ENCODE data around the gene LDLRAD3.

The LDLRAD3 gene

DNA sequence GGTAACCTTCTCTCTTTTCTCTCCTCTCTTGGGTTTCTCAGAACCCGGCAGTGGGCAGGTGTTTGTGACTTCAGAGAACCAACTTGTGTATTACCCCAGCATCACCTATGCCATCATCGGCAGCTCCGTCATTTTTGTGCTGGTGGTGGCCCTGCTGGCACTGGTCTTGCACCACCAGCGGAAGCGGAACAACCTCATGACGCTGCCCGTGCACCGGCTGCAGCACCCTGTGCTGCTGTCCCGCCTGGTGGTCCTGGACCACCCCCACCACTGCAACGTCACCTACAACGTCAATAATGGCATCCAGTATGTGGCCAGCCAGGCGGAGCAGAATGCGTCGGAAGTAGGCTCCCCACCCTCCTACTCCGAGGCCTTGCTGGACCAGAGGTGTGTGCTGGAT is 283.2 kb downstream of the LDLRAD3 start:
- ChIA-PET CTCF (no interaction called here), POLR2A (no interaction called here)
- TF ChIP-seq TARDBP (IDR thresholded peaks at IDR 0.05) (no peak), BHLHE40 (IDR thresholded peaks at IDR 0.05; ENCODE audit: borderline replicate concordance) (no peak), FOXA1 (IDR thresholded peaks at IDR 0.05) (no peak), CTBP1 (IDR thresholded peaks at IDR 0.05; ENCODE audit: borderline replicate concordance) (no peak), NFRKB (IDR thresholded peaks at IDR 0.05) (no peak), ELF4 (IDR thresholded peaks at IDR 0.05) (no peak), SP1 (IDR thresholded peaks at IDR 0.05) (no peak), FOXK2 (IDR thresholded peaks at IDR 0.05) (no peak), ZNF384 (IDR thresholded peaks at IDR 0.05) (no peak), HDGF (IDR thresholded peaks at IDR 0.05; ENCODE audit: borderline replicate concordance) (no peak), ARNT (IDR thresholded peaks at IDR 0.05) (no peak), L3MBTL2 (conservative IDR thresholded peaks at IDR 0.05) (no peak), FOXM1 (IDR thresholded peaks at IDR 0.05; ENCODE audit: borderline replicate concordance) (no peak), SUZ12 (IDR thresholded peaks at IDR 0.05) (no peak), LEF1 (IDR thresholded peaks at IDR 0.05; ENCODE audit: borderline replicate concordance) (no peak)
- TF ChIP-seq, protein P1, sequence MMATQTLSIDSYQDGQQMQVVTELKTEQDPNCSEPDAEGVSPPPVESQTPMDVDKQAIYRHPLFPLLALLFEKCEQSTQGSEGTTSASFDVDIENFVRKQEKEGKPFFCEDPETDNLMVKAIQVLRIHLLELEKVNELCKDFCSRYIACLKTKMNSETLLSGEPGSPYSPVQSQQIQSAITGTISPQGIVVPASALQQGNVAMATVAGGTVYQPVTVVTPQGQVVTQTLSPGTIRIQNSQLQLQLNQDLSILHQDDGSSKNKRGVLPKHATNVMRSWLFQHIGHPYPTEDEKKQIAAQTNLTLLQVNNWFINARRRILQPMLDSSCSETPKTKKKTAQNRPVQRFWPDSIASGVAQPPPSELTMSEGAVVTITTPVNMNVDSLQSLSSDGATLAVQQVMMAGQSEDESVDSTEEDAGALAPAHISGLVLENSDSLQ (IDR thresholded peaks at IDR 0.05): no peak
- no peak for DNase-seq (ENCODE audit: extremely low spot score)

DNA sequence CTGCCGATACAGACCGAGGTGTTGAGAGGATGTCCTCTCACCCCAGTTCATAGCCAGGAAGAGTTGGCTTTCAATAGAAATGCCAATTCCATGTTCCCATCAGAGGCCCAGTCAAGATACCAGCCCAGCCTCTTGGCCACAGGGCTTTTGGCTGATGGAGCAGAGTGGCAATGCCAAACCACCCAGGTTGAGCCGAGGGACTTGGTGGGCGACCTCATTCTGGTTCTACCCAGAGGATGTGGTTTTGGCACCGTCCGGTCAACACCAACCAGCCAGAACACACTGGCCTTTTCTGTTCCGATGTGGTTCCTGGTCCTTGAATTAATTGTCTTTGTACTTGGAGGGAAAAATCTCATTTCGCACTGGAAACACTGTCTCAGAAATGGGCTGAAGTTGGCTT is 284.8 kb downstream of the LDLRAD3 start:
- TF ChIP-seq NFRKB (IDR thresholded peaks at IDR 0.05): no peak
- TF ChIP-seq LEF1 (IDR thresholded peaks at IDR 0.05; ENCODE audit: borderline replicate concordance): no peak
- TF ChIP-seq, protein P1 (IDR thresholded peaks at IDR 0.05): no peak
- TF ChIP-seq CTBP1 (IDR thresholded peaks at IDR 0.05; ENCODE audit: borderline replicate concordance): no peak
- no peak for TF ChIP-seq L3MBTL2 (conservative IDR thresholded peaks at IDR 0.05)
- TF ChIP-seq SP1 (IDR thresholded peaks at IDR 0.05): no peak
- TF ChIP-seq ELF4 (IDR thresholded peaks at IDR 0.05): no peak
- TF ChIP-seq TARDBP (IDR thresholded peaks at IDR 0.05): no peak
- no peak for TF ChIP-seq FOXK2 (IDR thresholded peaks at IDR 0.05)
- TF ChIP-seq BHLHE40 (IDR thresholded peaks at IDR 0.05; ENCODE audit: borderline replicate concordance): no peak
- CTCF ChIA-PET: no interaction called here
- POLR2A ChIA-PET: no interaction called here
- no peak for DNase-seq (ENCODE audit: extremely low spot score)

DNA sequence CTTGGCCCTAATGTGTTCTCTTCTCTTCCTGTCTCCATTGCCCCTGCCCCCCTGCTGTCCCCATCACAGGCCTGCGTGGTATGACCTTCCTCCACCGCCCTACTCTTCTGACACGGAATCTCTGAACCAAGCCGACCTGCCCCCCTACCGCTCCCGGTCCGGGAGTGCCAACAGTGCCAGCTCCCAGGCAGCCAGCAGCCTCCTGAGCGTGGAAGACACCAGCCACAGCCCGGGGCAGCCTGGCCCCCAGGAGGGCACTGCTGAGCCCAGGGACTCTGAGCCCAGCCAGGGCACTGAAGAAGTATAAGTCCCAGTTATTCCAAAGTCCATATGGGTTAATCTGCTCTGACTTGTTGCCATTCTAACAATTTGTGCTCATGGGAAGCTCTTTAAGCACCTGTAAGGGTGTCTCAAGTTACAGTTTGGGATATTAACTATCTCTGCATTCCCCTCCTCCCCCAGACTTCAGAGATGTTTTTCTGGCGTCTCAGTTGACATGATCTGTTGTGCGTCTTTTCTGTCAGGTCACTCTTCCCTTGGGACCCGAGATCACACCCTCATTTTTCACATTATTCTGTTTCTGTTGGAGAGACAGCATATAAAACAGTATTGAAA is 285.3 kb downstream of the LDLRAD3 start:
- TF ChIP-seq BHLHE40 (IDR thresholded peaks at IDR 0.05; ENCODE audit: borderline replicate concordance): no peak
- TF ChIP-seq SP1 (IDR thresholded peaks at IDR 0.05): no peak
- TF ChIP-seq SUZ12 (IDR thresholded peaks at IDR 0.05): no peak
- TF ChIP-seq NFRKB (IDR thresholded peaks at IDR 0.05): no peak
- TF ChIP-seq L3MBTL2 (conservative IDR thresholded peaks at IDR 0.05): no peak
- no peak for TF ChIP-seq TARDBP (IDR thresholded peaks at IDR 0.05)
- no peak for TF ChIP-seq ZNF384 (IDR thresholded peaks at IDR 0.05)
- TF ChIP-seq FOXM1 (IDR thresholded peaks at IDR 0.05; ENCODE audit: borderline replicate concordance): no peak
- TF ChIP-seq LEF1 (IDR thresholded peaks at IDR 0.05; ENCODE audit: borderline replicate concordance): no peak
- no peak for TF ChIP-seq CTBP1 (IDR thresholded peaks at IDR 0.05; ENCODE audit: borderline replicate concordance)
- no peak for TF ChIP-seq HDGF (IDR thresholded peaks at IDR 0.05; ENCODE audit: borderline replicate concordance)
- no peak for TF ChIP-seq FOXA1 (IDR thresholded peaks at IDR 0.05)
- no peak for TF ChIP-seq FOXK2 (IDR thresholded peaks at IDR 0.05)
- TF ChIP-seq ELF4 (IDR thresholded peaks at IDR 0.05): no peak
- TF ChIP-seq ARNT (IDR thresholded peaks at IDR 0.05): no peak
- TF ChIP-seq, protein P1 (IDR thresholded peaks at IDR 0.05): no peak
- POLR2A ChIA-PET: no interaction called here
- CTCF ChIA-PET: interaction anchor here (0.6 kb wide), 1 partner anchor 682 kb away, joined by 3 read pairs; no protein-coding TSS in a partner anchor
- no peak for DNase-seq (ENCODE audit: extremely low spot score)

DNA sequence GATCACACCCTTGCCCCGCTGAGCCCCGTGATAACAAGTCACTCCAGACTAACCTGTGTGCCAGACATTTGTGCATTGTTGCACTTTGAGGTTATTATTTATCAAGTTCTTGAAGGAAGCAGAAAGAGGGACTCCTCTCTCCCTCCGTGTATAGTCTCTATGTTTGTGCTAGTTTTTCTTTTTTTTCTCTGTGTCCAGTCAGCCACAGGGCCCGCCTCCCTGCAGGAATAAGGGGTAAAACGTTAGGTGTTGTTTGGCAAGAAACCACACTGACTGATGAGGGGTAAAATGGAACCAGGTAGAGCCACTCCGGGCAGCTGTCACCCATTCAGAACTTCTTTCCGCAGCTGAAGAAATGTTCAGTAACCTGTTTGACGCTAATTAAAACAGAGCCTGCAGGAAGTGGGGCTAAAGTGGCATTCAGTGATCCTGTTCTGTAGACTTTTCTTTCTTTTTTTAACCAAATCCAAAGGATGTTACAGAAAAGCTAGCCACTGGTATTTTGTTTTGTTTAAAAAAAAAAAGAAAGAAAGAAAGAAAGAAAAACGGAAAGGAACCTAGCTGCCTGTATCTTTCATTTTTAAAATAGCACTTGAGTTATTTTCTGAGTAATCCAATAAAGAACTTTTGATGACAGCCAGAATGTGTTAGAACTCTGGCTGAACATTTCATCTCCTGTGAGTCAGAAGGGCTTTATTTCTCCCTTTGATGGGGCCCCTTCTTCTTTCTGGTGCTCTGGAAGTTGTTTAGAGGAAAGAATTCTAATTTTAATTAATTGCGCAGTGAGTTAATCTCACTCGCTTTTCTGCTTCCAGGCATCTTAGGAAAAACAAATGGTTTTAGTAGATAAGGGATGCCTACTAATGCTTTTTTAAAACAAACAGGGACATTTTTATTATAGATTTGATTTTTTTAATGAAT is 287.2 kb downstream of the LDLRAD3 start:
- ChIA-PET POLR2A (no interaction called here), CTCF (no interaction called here)
- TF ChIP-seq LEF1 (IDR thresholded peaks at IDR 0.05; ENCODE audit: borderline replicate concordance) (no peak), BHLHE40 (IDR thresholded peaks at IDR 0.05; ENCODE audit: borderline replicate concordance) (no peak), FOXA1 (IDR thresholded peaks at IDR 0.05) (no peak), L3MBTL2 (conservative IDR thresholded peaks at IDR 0.05) (no peak), HDGF (IDR thresholded peaks at IDR 0.05; ENCODE audit: borderline replicate concordance) (no peak), TARDBP (IDR thresholded peaks at IDR 0.05) (no peak), ARNT (IDR thresholded peaks at IDR 0.05) (no peak), ZNF384 (IDR thresholded peaks at IDR 0.05) (no peak), CTBP1 (IDR thresholded peaks at IDR 0.05; ENCODE audit: borderline replicate concordance) (no peak), FOXK2 (IDR thresholded peaks at IDR 0.05) (no peak), SUZ12 (IDR thresholded peaks at IDR 0.05) (no peak), NFRKB (IDR thresholded peaks at IDR 0.05) (no peak), FOXM1 (IDR thresholded peaks at IDR 0.05; ENCODE audit: borderline replicate concordance) (no peak), ELF4 (IDR thresholded peaks at IDR 0.05) (no peak), SP1 (IDR thresholded peaks at IDR 0.05) (no peak)
- TF ChIP-seq, protein P1 (IDR thresholded peaks at IDR 0.05): no peak
- DNase-seq (ENCODE audit: extremely low spot score): no peak

DNA sequence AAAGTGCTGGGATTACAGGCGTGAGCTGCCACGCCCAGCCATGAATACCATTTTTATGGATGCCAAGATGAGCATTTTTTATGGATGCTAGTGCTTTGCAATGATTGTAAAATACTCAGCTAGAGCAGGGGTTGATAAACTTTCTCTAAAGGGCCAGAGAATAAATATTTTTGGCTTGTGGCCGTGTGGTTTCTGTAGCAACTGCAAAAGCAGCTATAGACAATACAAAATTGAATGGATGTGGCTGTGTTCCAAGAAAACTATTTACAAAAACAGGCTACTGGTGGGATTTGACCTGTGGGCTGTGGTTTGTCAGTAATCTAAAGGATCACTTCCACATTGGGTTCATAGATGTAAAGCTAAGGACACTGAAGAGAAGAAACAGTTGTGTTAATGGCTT is 289.3 kb downstream of the LDLRAD3 start:
- TF ChIP-seq SP1 (IDR thresholded peaks at IDR 0.05) (no peak), ARNT (IDR thresholded peaks at IDR 0.05) (no peak), FOXK2 (IDR thresholded peaks at IDR 0.05) (no peak), FOXM1 (IDR thresholded peaks at IDR 0.05; ENCODE audit: borderline replicate concordance) (no peak), NFRKB (IDR thresholded peaks at IDR 0.05) (no peak), TARDBP (IDR thresholded peaks at IDR 0.05) (no peak), CTBP1 (IDR thresholded peaks at IDR 0.05; ENCODE audit: borderline replicate concordance) (no peak), ZNF384 (IDR thresholded peaks at IDR 0.05) (no peak), HDGF (IDR thresholded peaks at IDR 0.05; ENCODE audit: borderline replicate concordance) (no peak)
- DNase-seq (ENCODE audit: extremely low spot score): no peak
- POLR2A ChIA-PET: no interaction called here
- CTCF ChIA-PET: no interaction called here

Measured in HEK293T (cell line).